HL-60 (cell line): ENCODE results near the gene SLC25A47.
"Not testable (repeated sequence)": the region's sequence is repeated elsewhere in the genome, so short reads cannot be mapped to it uniquely, and the experiment has no call there.

Experiments
- DNase-seq, 2 experiments: peaks; one replicate each; pipeline ENCODE4 v3.0.0-alpha.2; 2010 to 2020; ENCODE audit warnings: low read depth in 1 of 2, low spot score in 1 of 2
- H3K27ac ChIP-seq: fragments of 250-450 bp; sonication (Bioruptor Pico); replicated peaks from 2 replicates; pipeline ENCODE4 v1.5.1; 2020; ENCODE audit warnings: mild to moderate bottlenecking, moderate library complexity
- H3K27me3 ChIP-seq: fragments of 250-450 bp; sonication (Bioruptor Pico); 2 replicates; pipeline ENCODE4 v1.5.1; 2021; ENCODE audit warnings: mild to moderate bottlenecking, moderate library complexity; ENCODE audit not compliant: insufficient read depth, poor library complexity, severe bottlenecking
- H3K4me3 ChIP-seq: replicated peaks from 2 replicates; pipeline ENCODE4 v1.5.1; 2011; ENCODE audit warnings: mild to moderate bottlenecking, control low read depth, low read length; ENCODE audit not compliant: insufficient read depth
- CTCF ChIP-seq: IDR thresholded peaks from one replicate; pipeline ENCODE4 v1.5.1; 2011; ENCODE audit warnings: low read length, control low read depth, inconsistent platforms; ENCODE audit not compliant: insufficient read depth
- GABPA ChIP-seq: IDR thresholded peaks from 2 replicates; pipeline ENCODE4 v1.6.1; 2012; ENCODE audit warnings: low read depth
- POLR2AphosphoS5 ChIP-seq: IDR thresholded peaks from 2 replicates; pipeline ENCODE4 v1.6.1; 2012; ENCODE audit warnings: low read depth
- REST ChIP-seq: IDR thresholded peaks from 2 replicates; pipeline ENCODE4 v1.6.1; 2012; ENCODE audit warnings: low read depth; ENCODE audit not compliant: insufficient replicate concordance
- SPI1 ChIP-seq: IDR thresholded peaks from 2 replicates; pipeline ENCODE4 v1.6.1; 2012; ENCODE audit warnings: low read depth, mild to moderate bottlenecking, borderline replicate concordance

The SLC25A47 gene

GRCh38 chr14:100296106-100296651 is 27.0 kb upstream of the SLC25A47 start:
- Histone ChIP-seq H3K4me3 (no peak overlapping the region), H3K27me3 (no peaks in the 10 kb centered on the region), H3K27ac (peak overlapping the region; percentile 61)
- TF ChIP-seq SPI1 (peak; percentile 44; the same call in 1 of the 2 replicates), POLR2AphosphoS5 (peak; percentile 41), GABPA (no peak), CTCF (no peak), REST (no peak)
- DNase-seq, result peak; percentile 62 to 85

GRCh38 chr14:100296729-100297128 is 26.4 kb upstream of the SLC25A47 start:
- peak overlapping the region; percentile 61 for H3K27ac ChIP-seq
- not testable (repeated sequence) for DNase-seq, H3K27me3 ChIP-seq, H3K4me3 ChIP-seq

- H3K4me3 ChIP-seq, result no peak overlapping the region
- H3K27me3 ChIP-seq, result no peaks in the 10 kb centered on the region
- peak overlapping the region; percentile 61 for H3K27ac ChIP-seq
- TF ChIP-seq POLR2AphosphoS5 (peak; percentile 36; the same call in 1 of the 2 replicates), REST (no peak), SPI1 (peak; percentile 100)
- peak; percentile 67 to 89 for DNase-seq
These were observed 25.5 kb upstream of the SLC25A47 start for GRCh38 chr14:100297320-100298300.

GRCh38 chr14:100298551-100299237 is 24.4 kb upstream of the SLC25A47 start:
- Histone ChIP-seq H3K27me3 (no peaks in the 10 kb centered on the region), H3K4me3 (no peak overlapping the region), H3K27ac (no peak overlapping the region)
- no peak for DNase-seq
- no peak for TF ChIP-seq SPI1
- TF ChIP-seq CTCF, result no peak
- no peak for TF ChIP-seq REST
- TF ChIP-seq GABPA, result no peak
- TF ChIP-seq POLR2AphosphoS5, result no peak
